Duodenal mucosa (tissue), 2 donors: ENCODE data around the gene CEP78.

Source experiments
- H3K27ac ChIP-seq: one replicate; pipeline ENCODE4 v1.7.0; 2013; ENCODE audit warnings: low read depth, low read length
- H3K27me3 ChIP-seq, 2 donors: one replicate each; pipeline ENCODE4 v1.7.0; 2013; ENCODE audit warnings: low read length in 2 of 2, control low read depth in 1 of 2; ENCODE audit not compliant: insufficient read depth in 2 of 2, control insufficient read depth in 1 of 2
- H3K36me3 ChIP-seq, 2 donors: one replicate each; pipeline ENCODE4 v1.7.0; 2013; ENCODE audit warnings: low read length in 2 of 2, control low read depth in 1 of 2; ENCODE audit not compliant: insufficient read depth in 2 of 2, control insufficient read depth in 1 of 2
- H3K4me1 ChIP-seq, 2 donors: one replicate each; pipeline ENCODE4 v1.7.0; 2013; ENCODE audit warnings: low read length in 2 of 2, control low read depth in 1 of 2; ENCODE audit not compliant: insufficient read depth in 2 of 2, control insufficient read depth in 1 of 2
- H3K4me3 ChIP-seq, 2 donors: one replicate each; pipeline ENCODE4 v1.7.0; 2013; ENCODE audit warnings: low read length in 2 of 2, low read depth in 1 of 2
- H3K9ac ChIP-seq, 2 donors: one replicate each; pipeline ENCODE4 v1.7.0; 2013; ENCODE audit warnings: low read length in 2 of 2, low read depth in 1 of 2
- H3K9me3 ChIP-seq, 2 donors: one replicate each; pipeline ENCODE4 v1.7.0; 2013; ENCODE audit warnings: low read length in 2 of 2, control low read depth in 1 of 2; ENCODE audit not compliant: control insufficient read depth in 1 of 2

The CEP78 gene

GRCh38 chr9:78326564-78326963 lies 90.7 kb downstream of the CEP78 start:
- Histone ChIP-seq H3K36me3 (no peaks in the 10 kb centered on the region), H3K27ac (no peak overlapping the region), H3K9me3 (no peaks in the 10 kb centered on the region), H3K27me3 (no peaks in the 10 kb centered on the region), H3K4me1 (peaks cover 3 to 5% of the 10 kb centered on the region in 2 donors), H3K9ac (no peak overlapping the region), H3K4me3 (no peak overlapping the region)
